Transverse colon (tissue), 3 donors: ENCODE data around the gene KRT2.

ENCODE experiments used
- EP300 ChIP-seq: sonication (generic); formaldehyde crosslinking; IDR thresholded peaks from one replicate; pipeline ENCODE4 v1.6.1; 2017; ENCODE audit warnings: antibody characterized with exemption, low read depth
- POLR2A ChIP-seq: fragments of 450-650 bp; IDR thresholded peaks from one replicate; pipeline ENCODE4 v1.6.1; 2016; ENCODE audit warnings: antibody characterized with exemption, mild to moderate bottlenecking, moderate library complexity
- TF ChIP-seq, protein P1 (sequence below), 5 experiments: fragments of 200-600 bp in 3 of 5; fragments of 450-650 bp in 2 of 5; sonication (generic) in 3 of 5; IDR thresholded peaks; 1 replicate in 2 of 5; 2 replicates in 3 of 5; pipeline ENCODE4 v1.5.1; 2016 to 2017; ENCODE audit warnings: antibody characterized with exemption in 5 of 5, inconsistent platforms in 3 of 5, mild to moderate bottlenecking in 2 of 5, moderate library complexity in 1 of 5

DNA sequence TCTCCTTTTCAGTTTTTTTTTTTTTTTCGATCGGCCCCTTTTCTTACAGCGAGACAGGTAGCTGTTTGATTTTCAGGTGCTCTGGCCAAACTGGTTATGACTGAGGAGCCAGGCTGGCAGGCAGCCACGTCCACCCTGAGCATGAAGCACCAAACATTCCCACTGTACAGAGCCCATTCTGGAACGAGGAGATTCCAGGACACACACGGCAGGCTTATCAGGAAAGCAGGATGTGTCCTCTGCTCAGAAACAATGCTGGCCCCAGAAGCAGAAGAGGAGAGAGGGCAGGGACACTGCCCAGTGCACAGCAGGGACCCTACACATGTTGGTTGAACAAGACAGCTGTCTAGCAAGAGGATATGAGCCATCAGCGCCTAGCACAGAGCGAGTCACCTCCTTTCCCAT is 3.7 kb upstream of the KRT2 start:
- TF ChIP-seq, protein P1, sequence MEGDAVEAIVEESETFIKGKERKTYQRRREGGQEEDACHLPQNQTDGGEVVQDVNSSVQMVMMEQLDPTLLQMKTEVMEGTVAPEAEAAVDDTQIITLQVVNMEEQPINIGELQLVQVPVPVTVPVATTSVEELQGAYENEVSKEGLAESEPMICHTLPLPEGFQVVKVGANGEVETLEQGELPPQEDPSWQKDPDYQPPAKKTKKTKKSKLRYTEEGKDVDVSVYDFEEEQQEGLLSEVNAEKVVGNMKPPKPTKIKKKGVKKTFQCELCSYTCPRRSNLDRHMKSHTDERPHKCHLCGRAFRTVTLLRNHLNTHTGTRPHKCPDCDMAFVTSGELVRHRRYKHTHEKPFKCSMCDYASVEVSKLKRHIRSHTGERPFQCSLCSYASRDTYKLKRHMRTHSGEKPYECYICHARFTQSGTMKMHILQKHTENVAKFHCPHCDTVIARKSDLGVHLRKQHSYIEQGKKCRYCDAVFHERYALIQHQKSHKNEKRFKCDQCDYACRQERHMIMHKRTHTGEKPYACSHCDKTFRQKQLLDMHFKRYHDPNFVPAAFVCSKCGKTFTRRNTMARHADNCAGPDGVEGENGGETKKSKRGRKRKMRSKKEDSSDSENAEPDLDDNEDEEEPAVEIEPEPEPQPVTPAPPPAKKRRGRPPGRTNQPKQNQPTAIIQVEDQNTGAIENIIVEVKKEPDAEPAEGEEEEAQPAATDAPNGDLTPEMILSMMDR (IDR thresholded peaks at IDR 0.05): no peak
- TF ChIP-seq POLR2A (no peak), EP300 (no peak)
